Measurements from ENCODE around the gene TANGO6. TPM values are rescaled to one million over a fixed set of nuclear protein-coding genes. Genes with fewer than 3 reads are reported as not detected.

The TANGO6 gene
- total and polyA plus RNA-seq, 10 of the 15 experiments (the other 5 are each of a cell fraction or from before 2014, with no cell fraction given), result 1.1 to 20.6 (median 11.0) TPM

DNA sequence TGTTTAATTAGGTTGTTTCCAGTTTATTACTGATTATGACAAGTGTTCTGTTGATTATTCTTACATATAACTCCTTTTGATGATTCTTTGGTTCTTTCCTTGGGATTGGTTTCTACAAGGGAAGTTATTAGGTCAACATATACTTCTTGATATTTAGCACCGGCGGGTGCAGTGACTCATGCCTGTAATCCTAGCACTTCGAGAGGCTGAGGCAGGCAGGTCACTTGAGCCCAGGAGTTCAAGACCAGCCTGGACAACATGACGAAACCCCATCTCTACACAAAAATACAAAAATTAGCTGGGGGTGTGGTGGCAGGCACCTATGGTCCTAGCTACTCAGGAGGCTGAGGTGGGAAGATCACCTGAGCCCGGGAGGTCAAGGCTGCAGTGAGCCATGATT lies 141.9 kb downstream of the TANGO6 start:
- ATAC-seq, result no peak
- no peaks in the 10 kb centered on the region for H3K36me3 ChIP-seq (ENCODE audit: control insufficient read depth in 2 of 2, insufficient read depth in 2 of 2, low read length in 1 of 2)
- SMC1A ChIA-PET (ENCODE audit: uncharacterized antibody, unreplicated experiment), result interaction anchor here (1.1 kb wide), 1 partner anchor 300 kb away, joined by 4 read pairs; no protein-coding TSS in a partner anchor
- FAIRE-seq, result no peak
- no peak overlapping the region for H3K9ac ChIP-seq (ENCODE audit: control insufficient read depth, insufficient read depth, low read length)
- intact Hi-C loops (cut with micrococcal nuclease; ENCODE audit: unreplicated experiment) (no loop called here), in situ Hi-C loops (cut with MboI) (loop anchor here (5.0 kb wide), 1 partner anchor 48 kb away; no protein-coding TSS in a partner anchor)
- 78% methylated on average over 5 of the region's 5 CpGs for WGBS (ENCODE audit: insufficient coverage, insufficient replicate concordance, low lambda C conversion rate, missing lambda C conversion rate)
- TF ChIP-seq HDAC6 (IDR thresholded peaks at IDR 0.05; ENCODE audit: unreplicated experiment) (no peak), KDM1A (IDR thresholded peaks at IDR 0.05; ENCODE audit: borderline replicate concordance) (no peak), RUNX3 (IDR thresholded peaks at IDR 0.05; ENCODE audit: low read length) (no peak), YBX1 (IDR thresholded peaks at IDR 0.05) (no peak), WRNIP1 (IDR thresholded peaks at IDR 0.05; ENCODE audit: borderline replicate concordance, low read depth, low read length) (no peak), SMC3 (IDR thresholded peaks at IDR 0.05; ENCODE audit: borderline replicate concordance, low read length) (no peak), SMAD1 (IDR thresholded peaks at IDR 0.05; ENCODE audit: low read depth, partially characterized antibody) (no peak), SMAD5 (IDR thresholded peaks at IDR 0.05; ENCODE audit: low read depth) (no peak), PML (IDR thresholded peaks at IDR 0.05; ENCODE audit: low read length) (no peak), BHLHE40 (IDR thresholded peaks at IDR 0.05; ENCODE audit: borderline replicate concordance in 1 of 2, low read depth in 2 of 2, low read length in 1 of 2) (no peak), PAX8 (IDR thresholded peaks at IDR 0.05) (no peak), GATAD2B (conservative IDR thresholded peaks at IDR 0.05; ENCODE audit: low read depth) (no peak), IRF4 (IDR thresholded peaks at IDR 0.05; ENCODE audit: low read depth, low read length) (no peak), PAX5 (IDR thresholded peaks at IDR 0.05; ENCODE audit: borderline replicate concordance, low read depth, low read length) (no peak), BACH1 (IDR thresholded peaks at IDR 0.05; ENCODE audit: borderline replicate concordance) (no peak), ZSCAN29 (IDR thresholded peaks at IDR 0.05) (no peak), CHD2 (IDR thresholded peaks at IDR 0.05; ENCODE audit: borderline replicate concordance, low read depth, low read length) (no peak)
- TF ChIP-seq, protein P1, sequence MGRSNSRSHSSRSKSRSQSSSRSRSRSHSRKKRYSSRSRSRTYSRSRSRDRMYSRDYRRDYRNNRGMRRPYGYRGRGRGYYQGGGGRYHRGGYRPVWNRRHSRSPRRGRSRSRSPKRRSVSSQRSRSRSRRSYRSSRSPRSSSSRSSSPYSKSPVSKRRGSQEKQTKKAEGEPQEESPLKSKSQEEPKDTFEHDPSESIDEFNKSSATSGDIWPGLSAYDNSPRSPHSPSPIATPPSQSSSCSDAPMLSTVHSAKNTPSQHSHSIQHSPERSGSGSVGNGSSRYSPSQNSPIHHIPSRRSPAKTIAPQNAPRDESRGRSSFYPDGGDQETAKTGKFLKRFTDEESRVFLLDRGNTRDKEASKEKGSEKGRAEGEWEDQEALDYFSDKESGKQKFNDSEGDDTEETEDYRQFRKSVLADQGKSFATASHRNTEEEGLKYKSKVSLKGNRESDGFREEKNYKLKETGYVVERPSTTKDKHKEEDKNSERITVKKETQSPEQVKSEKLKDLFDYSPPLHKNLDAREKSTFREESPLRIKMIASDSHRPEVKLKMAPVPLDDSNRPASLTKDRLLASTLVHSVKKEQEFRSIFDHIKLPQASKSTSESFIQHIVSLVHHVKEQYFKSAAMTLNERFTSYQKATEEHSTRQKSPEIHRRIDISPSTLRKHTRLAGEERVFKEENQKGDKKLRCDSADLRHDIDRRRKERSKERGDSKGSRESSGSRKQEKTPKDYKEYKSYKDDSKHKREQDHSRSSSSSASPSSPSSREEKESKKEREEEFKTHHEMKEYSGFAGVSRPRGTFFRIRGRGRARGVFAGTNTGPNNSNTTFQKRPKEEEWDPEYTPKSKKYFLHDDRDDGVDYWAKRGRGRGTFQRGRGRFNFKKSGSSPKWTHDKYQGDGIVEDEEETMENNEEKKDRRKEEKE (IDR thresholded peaks at IDR 0.05), result no peak
- RAD21 ChIA-PET (ENCODE audit: unreplicated experiment), result no interaction called here
- BruUV-seq (replicated peaks), result no TSS peak
- H3K27ac ChIP-seq (ENCODE audit: control insufficient read depth, insufficient read depth), result no peak overlapping the region
- no peak for DNase-seq (ENCODE audit: low read depth, low spot score)
- H3K27me3 ChIP-seq (replicated peaks in 1 of 2; ENCODE audit: control insufficient read depth in 2 of 2, insufficient read depth in 2 of 2, low read length in 1 of 2), result no peaks in the 10 kb centered on the region
- H3K9me3 ChIP-seq (replicated peaks; ENCODE audit: control insufficient read depth, insufficient read depth, low read length), result no peaks in the 10 kb centered on the region
- POLR2A ChIA-PET, result no interaction called here
- H2AFZ ChIP-seq (ENCODE audit: control insufficient read depth, low read depth, low read length), result no peak overlapping the region
- H3K79me2 ChIP-seq (ENCODE audit: control insufficient read depth, insufficient read depth, low read length), result no peaks in the 10 kb centered on the region
- H4K20me1 ChIP-seq (ENCODE audit: control insufficient read depth, insufficient read depth), result no peaks in the 10 kb centered on the region
- H3K4me3 ChIP-seq, result no peak overlapping the region
- CTCF ChIA-PET, result no interaction called here
- no peak overlapping the region for H3K4me2 ChIP-seq (ENCODE audit: control insufficient read depth, insufficient read depth)
- H3K4me1 ChIP-seq (ENCODE audit: control insufficient read depth, insufficient read depth, low read length), result no peaks in the 10 kb centered on the region
